ENCODE measurements around the gene WDFY2.

The WDFY2 gene

GRCh38 chr13:51659276-51660127 is 75.2 kb downstream of the WDFY2 start:
- H3K36me3 ChIP-seq = peaks cover 14% of the 10 kb centered on the region
- H3K27me3 ChIP-seq = no peaks in the 10 kb centered on the region
- H3K4me3 ChIP-seq (ENCODE audit: low read depth in 1 of 2, low read length in 1 of 2) = no peak overlapping the region
- no peaks in the 10 kb centered on the region for H3K4me1 ChIP-seq (ENCODE audit: control insufficient read depth in 1 of 2, insufficient read depth in 1 of 2, low read depth in 1 of 2, low read length in 1 of 2)
- no peaks in the 10 kb centered on the region for H3K9me3 ChIP-seq
- TF ChIP-seq, protein P1, sequence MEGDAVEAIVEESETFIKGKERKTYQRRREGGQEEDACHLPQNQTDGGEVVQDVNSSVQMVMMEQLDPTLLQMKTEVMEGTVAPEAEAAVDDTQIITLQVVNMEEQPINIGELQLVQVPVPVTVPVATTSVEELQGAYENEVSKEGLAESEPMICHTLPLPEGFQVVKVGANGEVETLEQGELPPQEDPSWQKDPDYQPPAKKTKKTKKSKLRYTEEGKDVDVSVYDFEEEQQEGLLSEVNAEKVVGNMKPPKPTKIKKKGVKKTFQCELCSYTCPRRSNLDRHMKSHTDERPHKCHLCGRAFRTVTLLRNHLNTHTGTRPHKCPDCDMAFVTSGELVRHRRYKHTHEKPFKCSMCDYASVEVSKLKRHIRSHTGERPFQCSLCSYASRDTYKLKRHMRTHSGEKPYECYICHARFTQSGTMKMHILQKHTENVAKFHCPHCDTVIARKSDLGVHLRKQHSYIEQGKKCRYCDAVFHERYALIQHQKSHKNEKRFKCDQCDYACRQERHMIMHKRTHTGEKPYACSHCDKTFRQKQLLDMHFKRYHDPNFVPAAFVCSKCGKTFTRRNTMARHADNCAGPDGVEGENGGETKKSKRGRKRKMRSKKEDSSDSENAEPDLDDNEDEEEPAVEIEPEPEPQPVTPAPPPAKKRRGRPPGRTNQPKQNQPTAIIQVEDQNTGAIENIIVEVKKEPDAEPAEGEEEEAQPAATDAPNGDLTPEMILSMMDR (IDR thresholded peaks at IDR 0.05) = no peak
- H3K27ac ChIP-seq = no peak overlapping the region

DNA sequence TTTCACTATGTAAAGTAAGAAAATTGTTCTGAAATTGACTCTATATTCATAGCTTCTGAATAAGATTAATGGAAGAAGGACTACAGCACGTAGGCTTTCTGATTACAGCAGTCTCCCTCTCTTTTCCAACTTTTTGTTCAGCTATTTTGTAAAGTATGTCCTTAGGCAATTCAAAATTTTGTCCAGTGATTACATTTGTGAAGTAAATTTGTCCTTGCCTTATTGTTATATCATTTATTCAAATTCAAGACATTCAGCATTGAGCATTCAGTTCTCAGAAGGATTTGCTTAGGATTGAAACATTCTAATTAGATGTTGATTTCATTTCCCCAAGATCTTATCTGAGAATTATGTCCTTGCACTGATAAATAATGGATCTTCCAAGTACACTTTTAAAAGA is 76.6 kb downstream of the WDFY2 start:
- peak overlapping the region; percentile 18 for H3K27ac ChIP-seq
- no peak overlapping the region for H3K4me3 ChIP-seq (ENCODE audit: low read depth in 1 of 2, low read length in 1 of 2)
- no peaks in the 10 kb centered on the region for H3K4me1 ChIP-seq (ENCODE audit: control insufficient read depth in 1 of 2, insufficient read depth in 1 of 2, low read depth in 1 of 2, low read length in 1 of 2)
- H3K9me3 ChIP-seq = no peaks in the 10 kb centered on the region
- H3K36me3 ChIP-seq = peaks cover 14% of the 10 kb centered on the region
- H3K27me3 ChIP-seq = no peaks in the 10 kb centered on the region
- TF ChIP-seq, protein P1 (IDR thresholded peaks at IDR 0.05) = no peak

DNA sequence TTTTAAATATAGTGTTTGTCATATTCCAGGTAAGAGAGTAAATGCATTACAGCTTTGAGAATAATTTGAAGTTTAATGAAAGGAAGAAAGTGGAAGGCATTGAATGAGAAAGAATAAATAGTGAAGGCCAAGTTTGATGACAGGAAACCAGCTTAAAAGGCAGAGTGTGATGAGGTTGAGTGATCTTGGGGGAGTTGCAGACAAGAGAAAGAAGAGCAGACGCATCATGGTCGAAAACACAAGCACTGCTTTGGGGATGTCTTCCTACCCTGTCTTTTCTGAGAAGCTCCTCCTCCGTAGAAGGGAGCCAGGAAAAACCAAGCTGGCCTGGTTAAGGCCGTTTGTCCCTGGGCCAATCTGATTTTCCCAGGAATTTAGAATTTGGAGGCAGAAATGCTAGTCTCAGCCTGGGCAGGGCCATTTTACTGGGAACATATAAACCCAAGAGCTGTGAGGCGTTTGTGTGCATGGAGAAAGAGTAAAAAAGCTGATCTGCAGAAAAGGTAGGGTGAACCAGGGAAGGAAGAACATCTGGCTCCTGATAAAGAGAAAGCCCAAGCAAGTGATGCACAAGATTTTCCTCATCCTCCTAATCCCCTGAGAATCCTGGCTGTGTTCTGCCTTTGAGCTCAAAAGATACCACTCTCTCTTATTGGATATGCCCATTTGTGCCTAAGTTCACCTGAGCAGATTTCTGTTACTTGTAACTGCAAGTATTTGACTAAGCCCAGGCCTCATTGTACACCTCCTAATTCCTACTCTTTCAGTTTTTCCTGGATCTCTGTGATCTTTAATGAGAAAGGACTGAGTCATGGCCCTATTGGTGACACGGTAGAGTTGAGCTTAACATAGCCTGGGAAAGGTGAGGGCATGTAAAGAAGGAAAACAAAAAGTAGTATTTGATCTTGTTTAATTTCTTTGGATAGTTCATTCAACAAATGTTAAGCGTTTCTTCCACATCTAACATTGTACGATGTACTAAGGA is 80.0 kb downstream of the WDFY2 start:
- TF ChIP-seq, protein P1 (IDR thresholded peaks at IDR 0.05) = no peak
- Histone ChIP-seq H3K27ac (no peak overlapping the region), H3K36me3 (peaks cover 14% of the 10 kb centered on the region), H3K4me3 (ENCODE audit: low read depth in 1 of 2, low read length in 1 of 2) (no peak overlapping the region), H3K4me1 (ENCODE audit: control insufficient read depth in 1 of 2, insufficient read depth in 1 of 2, low read depth in 1 of 2, low read length in 1 of 2) (no peaks in the 10 kb centered on the region), H3K27me3 (no peaks in the 10 kb centered on the region), H3K9me3 (no peaks in the 10 kb centered on the region)

GRCh38 chr13:51665456-51665855 is 81.2 kb downstream of the WDFY2 start:
- Histone ChIP-seq H3K36me3 (peaks cover 14% of the 10 kb centered on the region), H3K4me1 (ENCODE audit: control insufficient read depth in 1 of 2, insufficient read depth in 1 of 2, low read depth in 1 of 2, low read length in 1 of 2) (peaks cover 0 to 7% of the 10 kb centered on the region in 2 experiments), H3K27me3 (no peaks in the 10 kb centered on the region), H3K9me3 (no peaks in the 10 kb centered on the region), H3K27ac (no peak overlapping the region), H3K4me3 (ENCODE audit: low read depth in 1 of 2, low read length in 1 of 2) (no peak overlapping the region)
- TF ChIP-seq, protein P1 (IDR thresholded peaks at IDR 0.05) = no peak

GRCh38 chr13:51666374-51666773 is 82.1 kb downstream of the WDFY2 start:
- H3K27ac ChIP-seq = no peak overlapping the region
- no peaks in the 10 kb centered on the region for H3K27me3 ChIP-seq
- H3K4me1 ChIP-seq (ENCODE audit: control insufficient read depth in 1 of 2, insufficient read depth in 1 of 2, low read depth in 1 of 2, low read length in 1 of 2) = peaks cover 0 to 7% of the 10 kb centered on the region in 2 experiments
- no peak overlapping the region for H3K4me3 ChIP-seq (ENCODE audit: low read depth in 1 of 2, low read length in 1 of 2)
- peaks cover 12% of the 10 kb centered on the region for H3K36me3 ChIP-seq
- TF ChIP-seq, protein P1 (IDR thresholded peaks at IDR 0.05) = no peak
- H3K9me3 ChIP-seq = no peaks in the 10 kb centered on the region
